HG02798 (cell line): Measurements from ENCODE around the gene ARHGAP31.

Source experiments
- ATAC-seq: cut with Tn5 transposase; IDR thresholded peaks from one replicate; pipeline ENCODE4 v1.9.1; 2021; ENCODE audit warnings: mild to moderate bottlenecking; ENCODE audit not compliant: unreplicated experiment, poor library complexity

Gene ARHGAP31

GRCh38 chr3:119375510-119375909, 81.3 kb downstream of the ARHGAP31 start:
- ATAC-seq, result no peak

GRCh38 chr3:119376758-119377157, 82.6 kb downstream of the ARHGAP31 start:
- no peak for ATAC-seq

GRCh38 chr3:119378259-119378803, 84.1 kb downstream of the ARHGAP31 start:
- no peak for ATAC-seq

- no peak for ATAC-seq
Measured at GRCh38 chr3:119380697-119381096, 86.5 kb downstream of the ARHGAP31 start.

- ATAC-seq, result no peak
Measured at GRCh38 chr3:119382134-119382533, 88.0 kb downstream of the ARHGAP31 start.

- no peak for ATAC-seq
Measured at GRCh38 chr3:119388577-119388976, 94.4 kb downstream of the ARHGAP31 start.

GRCh38 chr3:119395923-119396358, 101.8 kb downstream of the ARHGAP31 start:
- ATAC-seq, result peak; percentile 85

GRCh38 chr3:119396870-119397269, 102.7 kb downstream of the ARHGAP31 start:
- no peak for ATAC-seq

- ATAC-seq, result no peak
Measured at GRCh38 chr3:119400466-119400865, 106.3 kb downstream of the ARHGAP31 start.

- ATAC-seq, result peak; percentile 57
Measured at GRCh38 chr3:119401069-119401468, 106.9 kb downstream of the ARHGAP31 start.

- ATAC-seq, result peak; percentile 72
Measured at GRCh38 chr3:119401503-119402440, 107.6 kb downstream of the ARHGAP31 start.

- no peak for ATAC-seq
Measured at GRCh38 chr3:119402791-119403190, 108.6 kb downstream of the ARHGAP31 start.

GRCh38 chr3:119403201-119403600, 109.0 kb downstream of the ARHGAP31 start:
- no peak for ATAC-seq

GRCh38 chr3:119405315-119405714, 111.1 kb downstream of the ARHGAP31 start:
- no peak for ATAC-seq

- peak; percentile 78 for ATAC-seq
Measured at GRCh38 chr3:119408243-119408950, 114.2 kb downstream of the ARHGAP31 start.

GRCh38 chr3:119409844-119410243, 115.7 kb downstream of the ARHGAP31 start:
- ATAC-seq, result no peak

- ATAC-seq, result no peak
Measured at GRCh38 chr3:119413603-119414280, 119.6 kb downstream of the ARHGAP31 start.

- no peak for ATAC-seq
Measured at GRCh38 chr3:119416873-119417272, 122.7 kb downstream of the ARHGAP31 start.

- ATAC-seq, result no peak
Measured at GRCh38 chr3:119417771-119418512, 123.8 kb downstream of the ARHGAP31 start.

- ATAC-seq, result no peak
Measured at GRCh38 chr3:119418641-119419040, 124.5 kb downstream of the ARHGAP31 start.
